H1 (cell line): Measurements from ENCODE around the gene CACNA2D3. TPM values are rescaled to one million over a fixed set of nuclear protein-coding genes. Genes with fewer than 3 reads are reported as not detected.

Experiments
- CTCF ChIA-PET: fragments of 300-600 bp; sonication (Branson Sonifier 250); formaldehyde crosslinking; loops from one replicate; lab custom pipeline; 2021; ENCODE audit not compliant: partially characterized antibody; lab: Charles Lee
- POLR2A ChIA-PET: fragments of 300-600 bp; sonication (Branson Sonifier 250); formaldehyde crosslinking; loops from one replicate; lab custom pipeline; 2021; ENCODE audit warnings: inconsistent platforms; ENCODE audit not compliant: partially characterized antibody; lab: Charles Lee
- DNase-seq, 2 experiments: peaks; one replicate each; pipeline versions ENCODE4 v3.0.0 to v3.0.0-alpha.2; 2010 to 2022; ENCODE audit warnings: low spot score in 2 of 2, low read depth in 1 of 2, mixed read lengths in 1 of 2
- FAIRE-seq: peaks from 2 replicates; lab custom pipeline; 2011; peaks lifted over from hg19 to GRCh38; lab: Jason Lieb, UNC
- H2AFZ ChIP-seq: 2 replicates; pipeline ENCODE4 v1.8.1; 2012; ENCODE audit warnings: low read length, inconsistent platforms
- H2AK5ac ChIP-seq: 2 replicates; pipeline ENCODE4 v1.6.1; 2013; ENCODE audit warnings: low read depth, low read length
- H2BK120ac ChIP-seq: replicated peaks from 2 replicates; pipeline ENCODE3; 2013; ENCODE audit warnings: low read depth, low read length, inconsistent platforms
- H2BK12ac ChIP-seq: 2 replicates; pipeline ENCODE4 v1.6.1; 2013; ENCODE audit warnings: low read depth, low read length
- H2BK15ac ChIP-seq: 2 replicates; pipeline ENCODE4 v1.6.1; 2013; ENCODE audit warnings: low read length
- H2BK20ac ChIP-seq: 2 replicates; pipeline ENCODE4 v1.6.1; 2013; ENCODE audit warnings: low read length
- H2BK5ac ChIP-seq: 2 replicates; pipeline ENCODE4 v1.6.1; 2013; ENCODE audit warnings: low read depth, low read length
- H3K14ac ChIP-seq: 2 replicates; pipeline ENCODE4 v1.6.1; 2013; ENCODE audit warnings: inconsistent platforms; ENCODE audit not compliant: insufficient read length
- H3K18ac ChIP-seq: 2 replicates; pipeline ENCODE4 v1.6.1; 2013; ENCODE audit warnings: low read length; ENCODE audit errors: extremely low read depth
- H3K23ac ChIP-seq: 2 replicates; pipeline ENCODE4 v1.6.1; 2013; ENCODE audit warnings: inconsistent platforms; ENCODE audit not compliant: insufficient read length
- H3K23me2 ChIP-seq: 2 replicates; pipeline ENCODE4 v1.6.1; 2013; ENCODE audit warnings: low read depth, low read length
- H3K27ac ChIP-seq: 2 replicates; pipeline ENCODE4 v1.6.1; 2011; ENCODE audit warnings: low read depth, low read length, inconsistent platforms
- H3K27me3 ChIP-seq, 4 experiments: replicated peaks in 1 of 4; 1 replicate in 1 of 4; 2 replicates in 3 of 4; pipeline versions ENCODE4 v1.6.1 to v1.8.1; 2011 to 2013; ENCODE audit warnings: low read length in 3 of 4, mild to moderate bottlenecking in 3 of 4, inconsistent platforms in 2 of 4, mixed read lengths in 2 of 4, moderate library complexity in 1 of 4; ENCODE audit not compliant: control insufficient read depth in 3 of 4, insufficient read depth in 3 of 4; ENCODE audit errors: extremely low read depth in 1 of 4
- H3K36me3 ChIP-seq, 4 experiments: 2 replicates each; pipeline versions ENCODE4 v1.6.1 to v1.8.1; 2011 to 2013; ENCODE audit warnings: mild to moderate bottlenecking in 4 of 4, low read length in 3 of 4, moderate library complexity in 2 of 4, control low read depth in 1 of 4, inconsistent platforms in 1 of 4; ENCODE audit not compliant: insufficient read depth in 4 of 4, control insufficient read depth in 2 of 4
- H3K4ac ChIP-seq: replicated peaks from 2 replicates; pipeline ENCODE3; 2013; ENCODE audit warnings: low read length, low read depth, mixed read lengths, inconsistent platforms; ENCODE audit not compliant: insufficient read length
- H3K4me1 ChIP-seq, 4 experiments: replicated peaks in 1 of 4; 1 replicate in 1 of 4; 2 replicates in 3 of 4; pipeline versions ENCODE4 v1.6.1 to v1.8.1; 2011 to 2013; ENCODE audit warnings: low read length in 3 of 4, inconsistent platforms in 2 of 4, mixed read lengths in 1 of 4; ENCODE audit not compliant: insufficient read depth in 4 of 4, control insufficient read depth in 3 of 4
- H3K4me2 ChIP-seq, 2 experiments: 2 replicates each; pipeline versions ENCODE4 v1.6.1 to v1.8.1; 2011 to 2013; ENCODE audit warnings: low read depth in 2 of 2, low read length in 2 of 2, control low read depth in 1 of 2, inconsistent platforms in 1 of 2, mild to moderate bottlenecking in 1 of 2; ENCODE audit not compliant: insufficient read depth in 1 of 2
- H3K4me3 ChIP-seq, 4 experiments: fragments of 200-600, 300-600 bp in 1 of 4; sonication (generic), shearing (Covaris generic), sonication (Bioruptor Twin) in 1 of 4; 2 replicates each; pipeline versions ENCODE4 v1.5.1 to v1.8.1; 2011 to 2016; ENCODE audit warnings: low read length in 4 of 4, low read depth in 3 of 4, control low read depth in 2 of 4, inconsistent platforms in 2 of 4, mild to moderate bottlenecking in 2 of 4, mixed read lengths in 1 of 4, moderate library complexity in 1 of 4; ENCODE audit not compliant: insufficient read depth in 2 of 4; ENCODE audit errors: extremely low read depth in 1 of 4
- H3K56ac ChIP-seq: replicated peaks from 2 replicates; pipeline ENCODE3; 2013; ENCODE audit warnings: low read depth, mild to moderate bottlenecking, mixed read lengths, low read length, inconsistent platforms; ENCODE audit not compliant: insufficient read length
- H3K79me1 ChIP-seq: 2 replicates; pipeline ENCODE4 v1.6.1; 2013; ENCODE audit warnings: low read depth, low read length, control low read depth
- H3K79me2 ChIP-seq, 2 experiments: 2 replicates each; pipeline versions ENCODE4 v1.6.1 to v1.8.1; 2012 to 2013; ENCODE audit warnings: low read length in 2 of 2, mild to moderate bottlenecking in 2 of 2, inconsistent platforms in 1 of 2; ENCODE audit not compliant: insufficient read depth in 2 of 2, control insufficient read depth in 1 of 2
- H3K9ac ChIP-seq, 4 experiments: replicated peaks in 1 of 4; 1 replicate in 1 of 4; 2 replicates in 3 of 4; pipeline versions ENCODE4 v1.6.1 to v1.8.1; 2011 to 2013; ENCODE audit warnings: low read depth in 3 of 4, low read length in 3 of 4, control low read depth in 2 of 4, mild to moderate bottlenecking in 2 of 4, moderate library complexity in 2 of 4, inconsistent platforms in 1 of 4; ENCODE audit errors: extremely low read depth in 1 of 4
- H3K9me3 ChIP-seq, 2 experiments: 2 replicates each; pipeline versions ENCODE4 v1.6.1 to v1.8.1; 2012 to 2013; ENCODE audit warnings: mild to moderate bottlenecking in 2 of 2, moderate library complexity in 2 of 2, control low read depth in 1 of 2, inconsistent platforms in 1 of 2, low read depth in 1 of 2, low read length in 1 of 2, mixed read lengths in 1 of 2; ENCODE audit not compliant: insufficient read depth in 2 of 2
- H4K20me1 ChIP-seq, 2 experiments: replicated peaks in 1 of 2; 2 replicates each; pipeline versions ENCODE3 to v1.8.1; 2011 to 2013; ENCODE audit warnings: inconsistent platforms in 2 of 2, low read length in 2 of 2, mild to moderate bottlenecking in 1 of 2; ENCODE audit not compliant: insufficient read depth in 2 of 2, control insufficient read depth in 1 of 2
- H4K5ac ChIP-seq: 2 replicates; pipeline ENCODE4 v1.6.1; 2013; ENCODE audit warnings: low read length, low read depth, mixed read lengths, inconsistent platforms; ENCODE audit not compliant: insufficient read length
- H4K8ac ChIP-seq: 2 replicates; pipeline ENCODE4 v1.8.0; 2013; ENCODE audit warnings: mild to moderate bottlenecking, moderate library complexity, low read length, inconsistent platforms; ENCODE audit not compliant: insufficient read depth; ENCODE audit errors: extremely low read depth
- H4K91ac ChIP-seq: replicated peaks from 2 replicates; pipeline ENCODE3; 2013; ENCODE audit warnings: low read length, mixed read lengths, inconsistent platforms; ENCODE audit not compliant: insufficient read length
- GABPA ChIP-seq: IDR thresholded peaks from 2 replicates; pipeline ENCODE4 v1.6.1; 2011; ENCODE audit warnings: mild to moderate bottlenecking, low read length, moderate library complexity, borderline replicate concordance; ENCODE audit not compliant: insufficient read depth
- GTF2F1 ChIP-seq: IDR thresholded peaks from 2 replicates; pipeline ENCODE4 v1.6.1; 2012; ENCODE audit warnings: low read depth, low read length, improper control_type of control experiment, borderline replicate concordance
- NANOG ChIP-seq: IDR thresholded peaks from 2 replicates; pipeline ENCODE4 v1.6.1; 2011; ENCODE audit warnings: low read length, low read depth, mild to moderate bottlenecking, inconsistent platforms; ENCODE audit not compliant: insufficient read depth, poor library complexity, severe bottlenecking
- SIRT6 ChIP-seq: IDR thresholded peaks from one replicate; pipeline ENCODE4 v1.7.1; 2012; ENCODE audit warnings: low read length, inconsistent platforms
- WGBS, 2 experiments: shearing (Covaris generic) in 1 of 2; methylation state at CpG; one replicate each; pipeline versions ENCODE4 v1.1.6 to v1.1.7; 2013 to 2015; ENCODE audit warnings: low lambda C conversion rate in 2 of 2, mixed read lengths in 2 of 2, inconsistent platforms in 1 of 2, low coverage in 1 of 2, missing lambda C conversion rate in 1 of 2; ENCODE audit not compliant: insufficient replicate concordance in 2 of 2, insufficient coverage in 1 of 2, insufficient read length in 1 of 2; ENCODE audit errors: extremely low coverage in 1 of 2, missing lambda C conversion rate in 1 of 2; 5-methylcytosine and 5-hydroxymethylcytosine counted together
- polyA plus RNA-seq, 7 experiments: library from polyadenylated mRNA; depleted of rRNA in 3 of 7; stranded (reverse) in 5 of 7; unstranded in 2 of 7; fragments of >200 nt in 5 of 7; fragments of 200-250 nt in 2 of 7; gene quantifications; 1 replicate in 5 of 7; 2 replicates in 1 of 7; 4 replicates in 1 of 7; pipeline versions ENCODE4 v1.2.1 to v1.2.3, GENCODE V29; 2011 to 2013; ENCODE audit warnings: missing spikeins in 2 of 7, mixed read lengths in 2 of 7
- total RNA-seq: library from RNA; stranded (reverse); fragmentation: NEBNext Ultra II Directional; extraction: Animal tissue kit (Norgen Biotek cat#: 25700); gene quantifications from 2 replicates; pipeline ENCODE4 v1.2.1, GENCODE V29; 2021

The CACNA2D3 gene
- total and polyA plus RNA-seq, 2 of the 8 experiments (the other 6 are each of a cell fraction or from before 2014, with no cell fraction given): 1.5 to 1.8 TPM

DNA sequence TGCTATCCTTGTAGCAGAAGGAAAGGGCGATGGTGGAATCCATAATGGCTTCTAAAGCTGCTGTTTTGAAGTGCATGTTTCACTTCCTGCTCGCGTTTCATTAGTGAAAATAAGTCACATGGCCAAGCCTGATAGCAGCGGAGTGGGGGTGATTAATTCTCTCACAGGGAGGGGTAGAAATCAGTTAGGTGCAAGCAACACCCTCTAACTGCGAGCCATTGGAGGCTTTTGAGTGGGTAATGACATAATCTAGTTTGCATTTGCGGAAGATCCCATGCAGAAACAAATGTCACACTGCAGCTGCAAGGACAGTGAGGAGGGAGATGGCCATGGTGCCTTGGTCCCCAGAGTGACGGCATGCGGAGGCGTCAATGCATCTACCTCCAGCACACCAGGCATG is 41.1 kb downstream of the CACNA2D3 start:
- no peak overlapping the region for H3K14ac ChIP-seq
- FAIRE-seq (no peak), DNase-seq (no peak)
- peaks cover 1 to 6% (median 2%) of the 10 kb centered on the region in 4 experiments; a peak in 5 of 7 replicates for H3K4me1 ChIP-seq
- H3K23ac ChIP-seq: no peak overlapping the region
- H4K20me1 ChIP-seq: no peaks in the 10 kb centered on the region
- no peak overlapping the region for H3K4me3 ChIP-seq
- H3K36me3 ChIP-seq: no peaks in the 10 kb centered on the region
- H3K4me2 ChIP-seq: no peak overlapping the region
- H3K4ac ChIP-seq: no peak overlapping the region
- no peak overlapping the region for H2BK12ac ChIP-seq
- H4K8ac ChIP-seq: no peak overlapping the region
- no peak overlapping the region for H2AK5ac ChIP-seq
- H4K91ac ChIP-seq: no peak overlapping the region
- H2AFZ ChIP-seq: no peak overlapping the region
- H3K27me3 ChIP-seq: no peaks in the 10 kb centered on the region
- H3K79me2 ChIP-seq: no peaks in the 10 kb centered on the region
- no peak overlapping the region for H2BK5ac ChIP-seq
- no peak overlapping the region for H3K9ac ChIP-seq
- 0 out of 4 replicates have a peak, but pooled peaks cover 0 to 2% of the 10 kb centered on the region in 2 experiments for H3K9me3 ChIP-seq
- no peak for TF ChIP-seq NANOG
- no peak for TF ChIP-seq GABPA
- TF ChIP-seq GTF2F1: no peak
- TF ChIP-seq SIRT6: no peak
- no peaks in the 10 kb centered on the region for H3K23me2 ChIP-seq
- H3K18ac ChIP-seq: no peak overlapping the region
- POLR2A ChIA-PET: no interaction called here
- no peak overlapping the region for H2BK120ac ChIP-seq
- no peak overlapping the region for H3K56ac ChIP-seq
- H3K79me1 ChIP-seq: no peaks in the 10 kb centered on the region
- H2BK20ac ChIP-seq: no peak overlapping the region
- no peak overlapping the region for H2BK15ac ChIP-seq
- no peak overlapping the region for H4K5ac ChIP-seq
- CTCF ChIA-PET: interaction anchor here (3.0 kb wide), 1 partner anchor 224 kb away, joined by 9 read pairs; no protein-coding TSS in a partner anchor
- WGBS, 2 experiments: 71% methylated on average over 9 of the region's 9 CpGs; no CpG with 5 or more reads in 1 of the 2 experiments
- no peak overlapping the region for H3K27ac ChIP-seq
